ENCODE data around the gene CEACAM20.
"Not testable (repeated sequence)": the region's sequence is repeated elsewhere in the genome, so short reads cannot be mapped to it uniquely, and the experiment has no call there.

CEACAM20 gene

GRCh38 chr19:44544031-44544430 is 14.6 kb upstream of the CEACAM20 start:
- DNase-seq = no peak

- no peak for DNase-seq
Observed at GRCh38 chr19:44542671-44543070, 13.2 kb upstream of the CEACAM20 start.

- no peak for DNase-seq
Observed at GRCh38 chr19:44540736-44541135, 11.3 kb upstream of the CEACAM20 start.

- DNase-seq = no peak
Observed at GRCh38 chr19:44539991-44540390, 10.5 kb upstream of the CEACAM20 start.

GRCh38 chr19:44539236-44539826 is 9.9 kb upstream of the CEACAM20 start:
- DNase-seq = no peak

GRCh38 chr19:44535361-44535760 is 5.9 kb upstream of the CEACAM20 start:
- DNase-seq = not testable (repeated sequence)

- DNase-seq = no peak
Observed at GRCh38 chr19:44532819-44533218, 3.3 kb upstream of the CEACAM20 start.

- DNase-seq = no peak
Observed at GRCh38 chr19:44530777-44531176, 1.3 kb upstream of the CEACAM20 start.

GRCh38 chr19:44527554-44527953 is 1.9 kb downstream of the CEACAM20 start:
- no peak for DNase-seq

GRCh38 chr19:44525721-44526430 is 3.6 kb downstream of the CEACAM20 start:
- no peak for DNase-seq

GRCh38 chr19:44521370-44521769 is 8.1 kb downstream of the CEACAM20 start:
- no peak for DNase-seq

- DNase-seq = no peak
Observed at GRCh38 chr19:44517146-44517545, 12.3 kb downstream of the CEACAM20 start.

GRCh38 chr19:44515907-44516306 is 13.6 kb downstream of the CEACAM20 start:
- no peak for DNase-seq

- DNase-seq = no peak
Observed at GRCh38 chr19:44515031-44515430, 14.4 kb downstream of the CEACAM20 start.

- DNase-seq = no peak
Observed at GRCh38 chr19:44512326-44513298, 16.9 kb downstream of the CEACAM20 start.

- DNase-seq = no peak
Observed at GRCh38 chr19:44509478-44509877, 20.0 kb downstream of the CEACAM20 start.

- peak; percentile 94 for DNase-seq
Observed at GRCh38 chr19:44499962-44500949, 29.2 kb downstream of the CEACAM20 start, which contains the start of gene ZNF180. ZNF180 (minus strand) TSS chr19:44500522; CDS start chr19:44497334, 3,188 bp downstream.

GRCh38 chr19:44499559-44499958 is 29.9 kb downstream of the CEACAM20 start:
- DNase-seq = no peak

- DNase-seq = no peak
Observed at GRCh38 chr19:44498988-44499387, 30.5 kb downstream of the CEACAM20 start.

- no peak for DNase-seq
Observed at GRCh38 chr19:44496711-44497110, 32.8 kb downstream of the CEACAM20 start.

- DNase-seq = no peak
Observed at GRCh38 chr19:44476559-44477408, 52.7 kb downstream of the CEACAM20 start.

Data from CD4-positive, alpha-beta T cell treated with Interleukin-15 for 1 hour (primary cell).